ENCODE measurements around the gene TAPBPL.
"Not testable (repeated sequence)": the region's sequence is repeated elsewhere in the genome, so short reads cannot be mapped to it uniquely, and the experiment has no call there.

The TAPBPL gene

DNA sequence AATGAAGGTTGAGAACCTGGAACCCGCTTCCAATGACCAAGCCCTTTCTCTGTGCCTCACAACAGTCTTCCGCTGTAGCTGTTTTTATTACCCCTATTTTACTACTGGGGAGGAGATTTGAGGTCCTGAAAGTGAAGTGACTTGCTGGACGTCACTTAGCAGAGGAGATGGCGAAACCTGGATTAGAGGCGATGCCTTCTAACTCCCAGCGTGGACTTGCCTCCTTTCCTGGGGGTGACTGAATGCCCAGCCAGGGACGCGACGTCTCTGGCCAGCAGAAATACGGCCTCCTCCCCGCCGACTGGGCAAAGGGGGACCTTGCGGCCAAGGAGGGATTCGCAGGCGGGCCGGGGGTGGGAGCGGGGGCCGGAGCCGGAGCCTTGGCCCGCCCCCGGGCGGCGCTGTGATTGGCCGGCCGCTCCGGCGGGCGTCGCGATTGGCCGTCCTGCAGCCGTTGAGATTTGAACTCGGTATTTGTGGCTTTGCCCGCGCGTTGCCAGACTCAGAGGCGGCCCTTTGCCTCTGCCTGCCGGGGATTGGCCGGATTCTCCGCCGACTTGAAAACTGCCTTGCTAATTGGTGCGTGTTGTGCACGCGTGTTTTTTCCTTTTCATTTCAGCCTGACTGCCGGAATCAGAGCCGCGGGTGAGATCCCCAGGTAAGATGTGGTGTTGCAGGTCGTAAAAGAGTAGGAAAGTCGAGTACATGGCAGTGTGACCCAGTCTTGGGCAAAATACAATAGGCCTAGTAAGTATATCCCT lies 41.8 kb downstream of the TAPBPL start, which contains the start of gene NCAPD2:
TSS of gene NCAPD2 (plus strand) at position 606 of the 761 bp plus-strand sequence. CDS start 997 bp downstream, outside the sequence.
- peak; percentile 90 for DNase-seq (ENCODE audit: low read depth)

DNA sequence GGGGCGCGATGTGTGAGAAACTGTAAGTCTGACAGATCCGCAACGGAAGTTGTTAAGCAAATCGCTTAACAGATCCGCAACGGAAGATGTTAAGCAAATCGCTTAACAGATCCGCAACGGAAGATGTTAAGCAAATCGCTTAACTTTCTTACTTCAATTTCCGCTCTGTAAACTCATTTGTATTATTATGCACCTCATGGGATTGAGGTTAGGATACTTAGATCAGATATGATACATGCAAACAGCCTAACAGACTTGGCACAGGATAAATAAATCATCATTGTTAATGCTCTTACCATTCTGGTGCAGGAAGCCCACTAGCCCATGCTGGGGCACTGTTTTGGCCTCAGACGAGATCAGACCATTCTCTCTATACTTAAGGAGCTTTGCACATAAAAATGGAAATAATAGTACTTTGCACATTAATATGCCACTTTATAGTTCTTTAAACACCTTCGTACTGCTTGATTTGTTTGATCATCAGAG lies 42.5 kb downstream of the TAPBPL start:
- no peak for DNase-seq (ENCODE audit: low read depth)

DNA sequence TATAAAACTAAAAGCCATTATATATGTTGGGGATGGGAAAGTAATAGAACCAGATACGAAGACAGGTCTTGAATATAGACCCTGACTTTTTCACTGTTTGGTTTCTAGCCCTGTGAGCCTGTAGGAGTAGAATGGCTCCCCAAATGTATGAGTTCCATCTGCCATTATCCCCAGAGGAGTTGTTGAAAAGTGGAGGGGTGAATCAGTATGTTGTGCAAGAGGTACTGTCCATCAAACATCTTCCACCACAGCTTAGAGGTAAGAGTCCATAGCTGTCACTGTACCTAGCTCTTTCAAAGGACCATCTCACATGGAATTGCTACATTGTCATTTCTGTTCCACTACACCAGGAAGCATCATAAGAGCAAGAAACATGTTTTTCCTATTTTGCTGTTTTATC lies 43.1 kb downstream of the TAPBPL start:
- DNase-seq (ENCODE audit: low read depth): no peak

DNA sequence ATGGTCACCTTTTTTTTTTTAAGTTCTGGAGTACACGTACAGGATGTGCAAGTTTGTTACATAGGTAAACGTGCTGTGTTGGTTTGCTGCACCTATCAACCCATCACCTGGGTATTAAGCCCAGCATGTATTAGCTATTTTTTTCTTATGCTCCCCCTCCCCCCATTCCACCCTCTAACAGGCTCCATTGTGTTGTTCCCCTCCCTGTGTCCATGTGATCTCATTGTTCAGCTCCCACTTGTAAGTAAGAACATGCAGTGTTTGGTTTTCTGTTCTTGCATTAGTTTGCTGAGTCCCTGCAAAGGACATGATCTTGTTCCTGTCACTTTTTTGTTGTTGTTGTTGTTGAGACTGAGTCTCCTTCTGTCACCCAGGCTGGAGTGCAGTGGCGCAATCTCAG lies 45.4 kb downstream of the TAPBPL start:
- DNase-seq (ENCODE audit: low read depth): not testable (repeated sequence)

DNA sequence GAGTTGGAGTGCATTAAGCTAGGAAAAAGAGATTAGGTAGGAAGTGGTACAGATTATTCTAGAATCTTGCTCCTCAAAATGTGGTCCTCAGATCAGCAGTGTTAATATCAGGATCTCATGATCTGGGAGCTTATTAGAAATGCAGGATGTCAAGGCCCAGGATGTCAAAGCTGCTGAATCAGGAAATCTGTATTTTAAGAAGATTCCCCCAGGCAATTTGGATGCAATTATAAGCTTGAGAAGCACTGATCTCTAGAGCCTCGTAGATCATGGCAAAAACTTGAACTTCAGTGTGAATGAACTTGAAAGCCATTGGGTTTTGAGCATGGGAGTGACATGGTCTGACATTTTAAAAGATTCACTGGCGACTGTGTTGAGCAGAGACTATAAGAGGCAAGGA lies 48.6 kb downstream of the TAPBPL start:
- no peak for DNase-seq (ENCODE audit: low read depth)

DNA sequence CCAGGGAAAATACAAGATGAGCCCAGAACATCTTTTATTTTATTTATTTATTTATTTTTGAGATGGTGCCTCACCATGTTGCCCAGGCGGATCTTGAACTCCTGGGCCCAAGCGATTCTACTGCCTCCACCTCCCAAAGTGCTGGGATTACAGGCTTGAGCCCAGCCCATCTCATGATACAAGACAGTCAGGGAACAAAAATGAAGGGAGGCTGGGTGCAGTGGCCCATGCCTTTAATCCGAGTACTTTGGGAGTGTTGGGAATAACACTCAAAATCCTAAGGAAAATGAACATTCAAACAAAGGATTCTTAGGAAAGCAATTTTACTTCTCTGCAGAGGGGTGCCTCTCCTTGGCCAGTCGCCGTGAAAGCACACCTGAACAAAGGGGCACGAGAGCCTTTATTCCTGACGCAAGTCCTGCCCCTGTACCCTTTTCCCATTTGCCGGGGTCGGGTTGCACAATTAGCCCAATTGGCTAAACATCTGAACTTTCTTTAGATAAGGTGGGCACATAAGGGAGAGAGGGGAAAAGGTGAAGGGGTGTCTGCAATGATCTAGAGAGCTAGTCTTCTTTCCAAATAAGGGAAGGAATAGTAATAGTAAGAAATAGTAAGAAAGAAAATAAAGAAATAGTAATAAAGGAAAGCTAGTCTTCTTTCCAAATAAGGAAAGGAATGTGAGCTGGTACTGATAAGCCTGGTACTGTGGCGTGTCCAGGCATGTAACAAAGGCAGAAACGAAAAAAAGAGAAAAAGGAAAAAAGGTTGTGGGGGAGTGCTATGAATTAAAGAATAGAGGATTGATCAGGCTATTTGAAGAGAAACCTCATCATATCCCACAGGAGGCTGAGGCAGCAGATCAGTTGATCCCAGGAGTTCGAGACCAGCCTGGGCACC lies 55.5 kb downstream of the TAPBPL start:
- no peak for DNase-seq (ENCODE audit: low read depth)

DNA sequence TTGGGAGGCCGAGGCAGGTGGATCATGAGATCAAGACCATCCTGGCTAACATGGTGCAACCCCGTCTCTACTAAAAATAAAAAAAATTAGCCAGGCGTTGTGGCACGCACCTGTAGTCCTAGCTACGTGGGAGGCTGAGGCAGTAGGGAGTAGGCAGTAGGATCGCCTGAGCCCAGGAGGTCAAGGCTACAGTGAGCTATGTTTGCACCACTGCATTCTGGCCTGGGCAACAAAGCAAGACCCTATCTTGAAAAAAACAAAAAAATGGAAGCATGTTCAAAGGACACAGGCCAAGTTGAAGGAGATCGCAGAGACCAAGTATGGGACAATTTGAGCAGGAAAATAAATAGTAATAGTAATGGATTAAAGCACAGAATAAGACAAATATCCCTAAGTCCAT lies 56.2 kb downstream of the TAPBPL start:
- no peak for DNase-seq (ENCODE audit: low read depth)
